H1 (cell line): ENCODE measurements around the gene GRID1. TPM values are rescaled to one million over a fixed set of nuclear protein-coding genes. Genes with fewer than 3 reads are reported as not detected.

ENCODE experiments used
- CEBPB ChIP-seq: IDR thresholded peaks from 2 replicates; pipeline ENCODE4 v1.6.1; 2012; ENCODE audit warnings: low read depth, low read length
- KDM4A ChIP-seq: IDR thresholded peaks from one replicate; pipeline ENCODE4 v1.7.1; 2012; ENCODE audit warnings: low read depth, mild to moderate bottlenecking, moderate library complexity, low read length, inconsistent platforms; ENCODE audit not compliant: severe bottlenecking
- MAFK ChIP-seq: IDR thresholded peaks from 2 replicates; pipeline ENCODE4 v1.6.1; 2012; ENCODE audit warnings: low read depth, mild to moderate bottlenecking, improper control_type of control experiment, low read length
- RBBP5 ChIP-seq: IDR thresholded peaks from 2 replicates; pipeline ENCODE4 v1.7.1; 2012; ENCODE audit warnings: low read depth, mild to moderate bottlenecking, inconsistent platforms, low read length, moderate library complexity, borderline replicate concordance
- RFX5 ChIP-seq: IDR thresholded peaks from 2 replicates; pipeline ENCODE4 v1.6.1; 2011; ENCODE audit warnings: low read depth, low read length, improper control_type of control experiment, borderline replicate concordance
- SIX5 ChIP-seq: IDR thresholded peaks from 2 replicates; pipeline ENCODE4 v1.6.1; 2011; ENCODE audit warnings: mild to moderate bottlenecking, low read depth, low read length
- SP1 ChIP-seq: IDR thresholded peaks from 2 replicates; pipeline ENCODE4 v1.6.1; 2011; ENCODE audit warnings: low read depth, low read length
- SP2 ChIP-seq: IDR thresholded peaks from 2 replicates; pipeline ENCODE4 v1.6.1; 2012; ENCODE audit warnings: mild to moderate bottlenecking, low read length, inconsistent platforms
- TAF7 ChIP-seq: optimal IDR thresholded peaks from 2 replicates; pipeline ENCODE3; 2011; ENCODE audit warnings: low read depth, mild to moderate bottlenecking, inconsistent platforms, low read length, moderate library complexity, borderline replicate concordance
- USF2 ChIP-seq: IDR thresholded peaks from 2 replicates; pipeline ENCODE4 v1.6.1; 2011; ENCODE audit warnings: low read length, improper control_type of control experiment
- YY1 ChIP-seq: IDR thresholded peaks from 2 replicates; pipeline ENCODE4 v1.6.1; 2011; ENCODE audit warnings: low read depth, mild to moderate bottlenecking, low read length
- polyA plus RNA-seq, 7 experiments: library from polyadenylated mRNA; depleted of rRNA in 3 of 7; stranded (reverse) in 5 of 7; unstranded in 2 of 7; fragments of >200 nt in 5 of 7; fragments of 200-250 nt in 2 of 7; gene quantifications; 1 replicate in 5 of 7; 2 replicates in 1 of 7; 4 replicates in 1 of 7; pipeline versions ENCODE4 v1.2.1 to v1.2.3, GENCODE V29; 2011 to 2013; ENCODE audit warnings: missing spikeins in 2 of 7, mixed read lengths in 2 of 7
- total RNA-seq: library from RNA; stranded (reverse); fragmentation: NEBNext Ultra II Directional; extraction: Animal tissue kit (Norgen Biotek cat#: 25700); gene quantifications from 2 replicates; pipeline ENCODE4 v1.2.1, GENCODE V29; 2021

GRID1 gene
- total and polyA plus RNA-seq, 2 of the 8 experiments (the other 6 are each of a cell fraction or from before 2014, with no cell fraction given): 0.22 to 0.30 TPM

- no peak for TF ChIP-seq RFX5
- TF ChIP-seq SP2: no peak
- no peak for TF ChIP-seq MAFK
- TF ChIP-seq SP1: no peak
- TF ChIP-seq CEBPB: no peak
- no peak for TF ChIP-seq USF2
- TF ChIP-seq RBBP5: no peak
- no peak for TF ChIP-seq TAF7
- no peak for TF ChIP-seq YY1
- TF ChIP-seq KDM4A: no peak
- TF ChIP-seq SIX5: no peak
These were observed 497.7 kb downstream of the GRID1 start (continued) for GRCh38 chr10:85868627-85869499.
